Uterus (tissue), 4 donors: ENCODE measurements around the gene ZMYND10. TPM values are rescaled to one million over a fixed set of nuclear protein-coding genes. Genes with fewer than 3 reads are reported as not detected.

ENCODE experiments used
- DNase-seq, 2 donors: peaks; one replicate each; pipeline ENCODE4 v3.0.0-alpha.2; 2019 to 2020
- H3K27ac ChIP-seq, 2 donors: fragments of 200-600 bp; sonication (generic); 1 replicate in 1 of 2; 2 replicates in 1 of 2; pipeline ENCODE4 v1.5.1; 2016 to 2018
- H3K27me3 ChIP-seq, 2 donors: fragments of 200-600 bp; sonication (generic); one replicate each; pipeline ENCODE4 v1.5.1; 2018 to 2019; ENCODE audit warnings: control low read depth in 1 of 2
- H3K36me3 ChIP-seq, 2 donors: fragments of 200-600 bp; sonication (generic); one replicate each; pipeline ENCODE4 v1.5.1; 2019; ENCODE audit warnings: control low read depth in 1 of 2
- H3K4me1 ChIP-seq, 2 donors: fragments of 200-600 bp; sonication (generic); one replicate each; pipeline ENCODE4 v1.5.1; 2018 to 2019; ENCODE audit warnings: control low read depth in 1 of 2
- H3K4me3 ChIP-seq, 2 donors: fragments of 200-600 bp; sonication (generic); 1 replicate in 1 of 2; 2 replicates in 1 of 2; pipeline ENCODE4 v1.5.1; 2018 to 2019; ENCODE audit warnings: mild to moderate bottlenecking in 1 of 2
- H3K9me3 ChIP-seq, 2 donors: fragments of 200-600 bp; sonication (generic); one replicate each; pipeline ENCODE4 v1.5.1; 2019; ENCODE audit warnings: control low read depth in 1 of 2
- CTCF ChIP-seq, 4 experiments: fragments of 200-600 bp in 2 of 4; fragments of 450-650 bp in 2 of 4; sonication (generic) in 2 of 4; IDR thresholded peaks; one replicate each; pipeline ENCODE4 v1.5.1; 2016 to 2019; ENCODE audit warnings: antibody characterized with exemption in 4 of 4, mild to moderate bottlenecking in 2 of 4, moderate library complexity in 1 of 4
- POLR2A ChIP-seq, 2 donors: fragments of 450-650 bp; IDR thresholded peaks; one replicate each; pipeline ENCODE4 v1.6.1; 2016; ENCODE audit warnings: antibody characterized with exemption in 2 of 2, mild to moderate bottlenecking in 1 of 2, moderate library complexity in 1 of 2
- intact Hi-C: fragments of 100-400 bp; cut with DNase I; formaldehyde crosslinking; loops from one replicate; pipeline ENCODE4 v1.15.1; 2023; ENCODE audit warnings: low total_unique reads
- total RNA-seq, 4 donors: library from RNA; depleted of rRNA in 3 of 4; stranded (reverse); fragments of >200 nt in 3 of 4; gene quantifications; one replicate each; pipeline versions ENCODE4 v1.1.0 to v1.2.4, GENCODE V29; 2014 to 2023
- donor health status: DM: yes; HTN: yes; CAD: no.

The ZMYND10 gene
- total RNA-seq, 4 donors from 2014 or later, result 1.5 to 11.4 (median 4.9) TPM

- H3K4me3 ChIP-seq, result peak within 1 kb of the TSS; percentile 40 to 52
- H3K9me3 ChIP-seq, result no peaks in the 10 kb centered on the region
- intact Hi-C loops, result no loop called here
- peak; percentile 70 to 80 for DNase-seq
- no peaks in the 10 kb centered on the region for H3K36me3 ChIP-seq
- H3K27me3 ChIP-seq, result no peaks in the 10 kb centered on the region
- peak within 1 kb of the TSS; percentile 94 to 99 for H3K27ac ChIP-seq
- H3K4me1 ChIP-seq, result peaks cover 0 to 13% of the 10 kb centered on the region in 2 donors
- TF ChIP-seq CTCF (IDR thresholded peaks at IDR 0.05) (no peak), POLR2A (IDR thresholded peaks at IDR 0.05) (peak; percentile 67 to 79)
Observed at GRCh38 chr3:50340448-50341329, 4.8 kb downstream of the ZMYND10 start, which contains the start of gene RASSF1. TSS of gene RASSF1 (minus strand) at chr3:50340836. CDS start at chr3:50340805, 31 bp downstream.

- intact Hi-C loops, result no loop called here
Observed at GRCh38 chr3:50340147-50340447, 5.4 kb downstream of the ZMYND10 start.

GRCh38 chr3:50339485-50340146, 5.9 kb downstream of the ZMYND10 start:
- Histone ChIP-seq H3K27ac (peak overlapping the region; percentile 94 to 99), H3K27me3 (no peaks in the 10 kb centered on the region), H3K9me3 (no peaks in the 10 kb centered on the region), H3K36me3 (no peaks in the 10 kb centered on the region), H3K4me3 (peak overlapping the region; percentile 40 to 52), H3K4me1 (peaks cover 0 to 6% of the 10 kb centered on the region in 2 donors)
- no peak for TF ChIP-seq POLR2A (IDR thresholded peaks at IDR 0.05)
- no peak for TF ChIP-seq CTCF (IDR thresholded peaks at IDR 0.05)
- DNase-seq, result no peak
- intact Hi-C loops, result no loop called here

More at GRCh38 chr3:50340147-50340447, 5.4 kb downstream of the ZMYND10 start:
- Histone ChIP-seq H3K36me3 (no peaks in the 10 kb centered on the region), H3K4me3 (peak overlapping the region; percentile 40 to 52), H3K9me3 (no peaks in the 10 kb centered on the region), H3K4me1 (peaks cover 0 to 7% of the 10 kb centered on the region in 2 donors), H3K27ac (peak overlapping the region; percentile 94 to 99), H3K27me3 (no peaks in the 10 kb centered on the region)
- TF ChIP-seq CTCF (IDR thresholded peaks at IDR 0.05) (no peak), POLR2A (IDR thresholded peaks at IDR 0.05) (no peak)
- no peak for DNase-seq

- H3K4me1 ChIP-seq, result peaks cover 3 to 6% of the 10 kb centered on the region in 2 donors
- intact Hi-C loops, result no loop called here
Observed at GRCh38 chr3:50338965-50339364, 6.6 kb downstream of the ZMYND10 start.

More at GRCh38 chr3:50338965-50339364, 6.6 kb downstream of the ZMYND10 start:
- H3K9me3 ChIP-seq, result no peaks in the 10 kb centered on the region
- H3K27ac ChIP-seq, result peak overlapping the region; percentile 94 to 99
- no peak overlapping the region for H3K4me3 ChIP-seq
- DNase-seq, result no peak
- TF ChIP-seq POLR2A (IDR thresholded peaks at IDR 0.05) (no peak), CTCF (IDR thresholded peaks at IDR 0.05) (no peak)
- no peaks in the 10 kb centered on the region for H3K36me3 ChIP-seq
- H3K27me3 ChIP-seq, result no peaks in the 10 kb centered on the region
